Spleen (tissue), 11 donors: ENCODE data around the gene ATP6V1G2. TPM values are rescaled to one million over a fixed set of nuclear protein-coding genes. Genes with fewer than 3 reads are reported as not detected.
A peak's percentile ranks its signal among the peaks of the same experiment; 100 is the strongest.

Source experiments
- DNase-seq: peaks from one replicate; pipeline ENCODE4 v3.0.0-alpha.2; 2020
- H3K27ac ChIP-seq, 8 donors: fragments of 200-600 bp; sonication (generic) in 7 of 8; 1 replicate in 4 of 8; 2 replicates in 4 of 8; pipeline versions ENCODE4 v1.5.0 to v1.8.0; 2016 to 2021; ENCODE audit warnings: inconsistent platforms in 4 of 8, mild to moderate bottlenecking in 4 of 8, moderate library complexity in 1 of 8
- H3K27me3 ChIP-seq, 7 donors: fragments of 200-600 bp; sonication (generic) in 6 of 7; replicated peaks in 1 of 7; 1 replicate in 4 of 7; 2 replicates in 3 of 7; pipeline versions ENCODE4 v1.5.0 to v1.8.0; 2016 to 2021; ENCODE audit warnings: inconsistent platforms in 3 of 7, mild to moderate bottlenecking in 1 of 7
- H3K36me3 ChIP-seq, 6 donors: fragments of 200-600 bp; sonication (generic) in 5 of 6; 1 replicate in 4 of 6; 2 replicates in 2 of 6; pipeline versions ENCODE4 v1.5.0 to v1.8.0; 2016 to 2021; ENCODE audit warnings: inconsistent platforms in 2 of 6
- H3K4me1 ChIP-seq, 6 donors: fragments of 200-600 bp; sonication (generic) in 5 of 6; 1 replicate in 3 of 6; 2 replicates in 3 of 6; pipeline versions ENCODE4 v1.5.0 to v1.8.0; 2016 to 2021; ENCODE audit warnings: inconsistent platforms in 3 of 6
- H3K4me3 ChIP-seq, 8 donors: fragments of 200-600 bp; sonication (generic) in 7 of 8; 1 replicate in 4 of 8; 2 replicates in 4 of 8; pipeline versions ENCODE4 v1.5.0 to v1.8.0; 2016 to 2021; ENCODE audit warnings: inconsistent platforms in 4 of 8, mild to moderate bottlenecking in 4 of 8, moderate library complexity in 2 of 8
- H3K9me3 ChIP-seq, 8 donors: fragments of 200-600 bp; sonication (generic) in 7 of 8; 1 replicate in 4 of 8; 2 replicates in 4 of 8; pipeline versions ENCODE4 v1.5.0 to v1.8.0; 2016 to 2021; ENCODE audit warnings: inconsistent platforms in 4 of 8
- CTCF ChIP-seq, 11 experiments: fragments of 200-600 bp in 7 of 11; fragments of 450-650 bp in 4 of 11; sonication (generic) in 4 of 11; IDR thresholded peaks in 8 of 11; conservative IDR thresholded peaks in 3 of 11; 1 replicate in 7 of 11; 2 replicates in 4 of 11; pipeline versions ENCODE4 v1.4.0 to v1.8.0; 2016 to 2021; ENCODE audit warnings: antibody characterized with exemption in 11 of 11, inconsistent platforms in 4 of 11, mild to moderate bottlenecking in 1 of 11
- POLR2A ChIP-seq, 3 donors: fragments of 450-650 bp; IDR thresholded peaks; one replicate each; pipeline ENCODE4 v1.5.1; 2017; ENCODE audit warnings: antibody characterized with exemption in 3 of 3, mild to moderate bottlenecking in 1 of 3
- POLR2AphosphoS5 ChIP-seq, 3 donors: sonication (generic); formaldehyde crosslinking; IDR thresholded peaks; one replicate each; pipeline ENCODE4 v1.5.1; 2017; ENCODE audit warnings: antibody characterized with exemption in 3 of 3
- WGBS, 5 donors: extraction: QIAGEN DNeasy Blood & Tissue Kit in 3 of 5; methylation state at CpG; one replicate each; pipeline versions ENCODE4 v1.1.5 to v1.1.7; 2013 to 2018; 5-methylcytosine and 5-hydroxymethylcytosine counted together
- intact Hi-C: fragments of 100-400 bp; cut with DNase I; formaldehyde crosslinking; loops from one replicate; pipeline ENCODE4 v1.15.0; 2023; ENCODE audit warnings: low total_unique reads
- polyA plus RNA-seq, 3 donors: library from polyadenylated mRNA; stranded (reverse); fragments of 200-250 nt; gene quantifications; one replicate each; pipeline ENCODE4 v1.2.1, GENCODE V29; 2013
- total RNA-seq, 7 donors: library from RNA; depleted of rRNA in 3 of 7; stranded (reverse); fragments of >200 nt in 3 of 7; fragmentation: NEBNext Ultra II Directional in 4 of 7; extraction: Animal tissue kit (Norgen Biotek cat#: 25700) in 4 of 7; gene quantifications; one replicate each; pipeline versions ENCODE4 v1.1.0 to v1.2.1, GENCODE V29; 2016 to 2021
- donor health status: healthy with polysubstance abuse.
- donor health status: DM: no; HTN: no; CAD: no; lungs with moderate emphysema.
- donor health status: DM: no; HTN: no; CAD: no.
- donor health status: Bipolar disorder and iron deficiency.
- donor health status: healthy.
- donor health status: DM: no; HTN: no; CAD: no.
- donor health status: DM: yes; HTN: yes; CAD: no.

Gene ATP6V1G2
- total and polyA plus RNA-seq, 10 donors: 1.9 to 3.7 (median 2.6) TPM

- TF ChIP-seq POLR2AphosphoS5 (IDR thresholded peaks at IDR 0.05): peak; percentile 85 to 95 (median 91)
- peak in 2 of 11 experiments; percentile 7 to 11 for TF ChIP-seq CTCF (IDR thresholded peaks at IDR 0.05 in 8 of 11, conservative IDR thresholded peaks at IDR 0.05 in 3 of 11)
- no peak for TF ChIP-seq POLR2A (IDR thresholded peaks at IDR 0.05)
- H3K4me1 ChIP-seq: peaks cover 23 to 76% (median 62%) of the 10 kb centered on the region in 6 donors
- WGBS, 5 donors: 0 to 1% (median 1%) methylated on average over 25 of the region's 25 CpGs
These were observed 734 bp upstream of the ATP6V1G2 start, which contains the start of gene NFKBIL1 for GRCh38 chr6:31546958-31547726. NFKBIL1 (plus strand) TSS chr6:31547608; CDS start chr6:31547695, 87 bp downstream.

GRCh38 chr6:31545291-31545690 is 1.1 kb downstream of the ATP6V1G2 start:
- Histone ChIP-seq H3K4me3 (no peak overlapping the region), H3K9me3 (no peaks in the 10 kb centered on the region), H3K4me1 (peaks cover 26 to 67% (median 53%) of the 10 kb centered on the region in 6 donors), H3K36me3 (peaks cover 0 to 18% (median 1%) of the 10 kb centered on the region in 6 donors), H3K27me3 (no peaks in the 10 kb centered on the region), H3K27ac (no peak overlapping the region)
- intact Hi-C loops: no loop called here
- TF ChIP-seq POLR2AphosphoS5 (IDR thresholded peaks at IDR 0.05) (no peak), CTCF (IDR thresholded peaks at IDR 0.05 in 8 of 11, conservative IDR thresholded peaks at IDR 0.05 in 3 of 11) (no peak), POLR2A (IDR thresholded peaks at IDR 0.05) (no peak)
- 72 to 93% (median 87%) methylated on average over 7 of the region's 7 CpGs for WGBS, 5 donors
- no peak for DNase-seq

More at GRCh38 chr6:31546958-31547726, 734 bp upstream of the ATP6V1G2 start, which contains the start of gene NFKBIL1:
- intact Hi-C loops: loop anchor here (2.0 kb wide), 1 partner anchor 52 kb away; no protein-coding TSS in a partner anchor
- H3K27me3 ChIP-seq: no peaks in the 10 kb centered on the region
- peak within 1 kb of the TSS; percentile 34 to 73 (median 40) for H3K4me3 ChIP-seq
- H3K36me3 ChIP-seq: peaks cover 0 to 25% (median 5%) of the 10 kb centered on the region in 6 donors
- peak within 1 kb of the TSS; percentile 69 to 92 (median 87) for H3K27ac ChIP-seq
- peak; percentile 97 for DNase-seq
- no peaks in the 10 kb centered on the region for H3K9me3 ChIP-seq

- no peak for DNase-seq
- TF ChIP-seq POLR2A (IDR thresholded peaks at IDR 0.05) (no peak), POLR2AphosphoS5 (IDR thresholded peaks at IDR 0.05) (no peak), CTCF (IDR thresholded peaks at IDR 0.05 in 8 of 11, conservative IDR thresholded peaks at IDR 0.05 in 3 of 11) (no peak)
- WGBS, 5 donors: 73 to 89% (median 80%) methylated on average over 2 of the region's 2 CpGs
- Histone ChIP-seq H3K27ac (no peak overlapping the region), H3K27me3 (no peaks in the 10 kb centered on the region), H3K4me3 (no peak overlapping the region), H3K9me3 (no peaks in the 10 kb centered on the region), H3K36me3 (peaks cover 0 to 18% (median 7%) of the 10 kb centered on the region in 6 donors), H3K4me1 (peaks cover 32 to 67% (median 58%) of the 10 kb centered on the region in 6 donors)
- intact Hi-C loops: no loop called here
These were observed 1.7 kb downstream of the ATP6V1G2 start for GRCh38 chr6:31544676-31545075.

GRCh38 chr6:31543639-31544038 is 2.8 kb downstream of the ATP6V1G2 start:
- intact Hi-C loops: no loop called here
- H3K27me3 ChIP-seq: no peaks in the 10 kb centered on the region
- H3K27ac ChIP-seq: peak overlapping the region in 1 of 8 donors; percentile 96
- H3K4me1 ChIP-seq: peaks cover 36 to 67% (median 58%) of the 10 kb centered on the region in 6 donors
- no peaks in the 10 kb centered on the region for H3K9me3 ChIP-seq
- peaks cover 0 to 19% (median 17%) of the 10 kb centered on the region in 6 donors for H3K36me3 ChIP-seq
- TF ChIP-seq POLR2A (IDR thresholded peaks at IDR 0.05) (no peak), CTCF (IDR thresholded peaks at IDR 0.05 in 8 of 11, conservative IDR thresholded peaks at IDR 0.05 in 3 of 11) (no peak), POLR2AphosphoS5 (IDR thresholded peaks at IDR 0.05) (no peak)
- 94 to 98% (median 96%) methylated on average over 6 of the region's 6 CpGs for WGBS, 5 donors
- H3K4me3 ChIP-seq: no peak overlapping the region
- DNase-seq: no peak
